RCC 7860 (cell line): Measurements from ENCODE around the gene PIKFYVE.
"Not testable (repeated sequence)": the region's sequence is repeated elsewhere in the genome, so short reads cannot be mapped to it uniquely, and the experiment has no call there.

Source experiments
- DNase-seq: peaks from one replicate; pipeline ENCODE4 v3.0.0-alpha.2; 2015; ENCODE audit warnings: low spot score
- FAIRE-seq: peaks from 2 replicates; lab custom pipeline; 2012; peaks lifted over from hg19 to GRCh38; lab: Jason Lieb, UNC

The PIKFYVE gene

GRCh38 chr2:208300847-208301618, 35.0 kb downstream of the PIKFYVE start:
- DNase-seq (no peak), FAIRE-seq (no peak)

DNA sequence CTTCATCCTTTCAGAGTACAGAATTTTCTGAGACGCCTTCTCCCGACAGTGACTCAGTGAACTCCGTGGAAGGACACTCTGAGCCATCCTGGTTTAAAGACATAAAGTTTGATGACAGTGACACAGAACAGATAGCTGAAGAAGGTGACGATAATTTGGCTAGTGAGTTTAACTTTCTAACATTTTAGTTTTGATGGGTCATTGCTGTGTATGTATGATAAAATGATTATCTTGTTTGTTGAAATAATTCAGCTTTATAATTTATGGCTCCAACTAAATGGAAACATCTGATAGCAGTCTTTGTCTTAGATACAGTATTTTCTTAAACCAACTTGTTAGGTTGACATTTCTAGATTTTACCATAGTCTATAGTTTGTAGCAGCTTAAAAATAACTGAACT, 38.1 kb downstream of the PIKFYVE start:
- DNase-seq (no peak), FAIRE-seq (no peak)

DNA sequence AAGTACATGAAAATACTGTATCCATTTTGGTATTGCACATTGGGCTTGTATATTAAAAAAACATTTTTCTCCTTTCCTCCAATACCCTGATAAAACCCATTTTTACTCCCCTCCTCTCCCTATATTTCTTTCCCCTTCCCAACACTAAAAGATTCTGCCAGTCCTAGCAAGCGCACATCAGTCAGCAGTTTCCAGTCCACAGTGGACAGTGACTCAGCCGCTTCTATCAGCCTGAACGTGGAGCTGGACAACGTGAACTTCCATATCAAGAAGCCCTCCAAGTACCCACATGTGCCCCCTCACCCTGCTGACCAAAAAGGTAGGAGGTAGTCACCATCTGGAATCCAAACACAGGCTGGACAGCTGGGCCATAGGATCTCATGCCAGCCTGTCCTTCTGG, 38.6 kb downstream of the PIKFYVE start:
- FAIRE-seq (no peak), DNase-seq (no peak)

- no peak for DNase-seq
- no peak for FAIRE-seq
Observed at GRCh38 chr2:208306291-208306690, 40.2 kb downstream of the PIKFYVE start.

DNA sequence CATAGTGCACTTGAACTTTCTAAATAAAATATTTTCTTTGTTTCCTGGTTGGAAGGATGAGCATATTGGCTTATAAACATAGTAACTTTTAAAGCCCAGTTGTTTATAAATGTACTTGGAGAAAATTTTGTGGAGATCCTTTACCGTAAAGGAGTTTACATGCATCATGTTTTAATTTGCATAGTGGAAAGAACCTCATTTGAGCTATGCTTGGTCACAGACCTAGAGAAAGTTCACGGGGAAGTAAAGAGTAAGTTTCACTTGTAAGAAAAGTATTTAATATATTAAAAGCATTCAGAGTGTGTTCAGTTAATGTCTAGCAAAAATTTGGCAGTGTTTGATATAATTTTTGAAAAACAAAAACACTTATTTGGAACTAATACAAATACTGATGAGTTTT, 45.3 kb downstream of the PIKFYVE start:
- FAIRE-seq: no peak
- no peak for DNase-seq

- DNase-seq: no peak
- FAIRE-seq: no peak
Observed at GRCh38 chr2:208311954-208312353, 45.9 kb downstream of the PIKFYVE start.

DNA sequence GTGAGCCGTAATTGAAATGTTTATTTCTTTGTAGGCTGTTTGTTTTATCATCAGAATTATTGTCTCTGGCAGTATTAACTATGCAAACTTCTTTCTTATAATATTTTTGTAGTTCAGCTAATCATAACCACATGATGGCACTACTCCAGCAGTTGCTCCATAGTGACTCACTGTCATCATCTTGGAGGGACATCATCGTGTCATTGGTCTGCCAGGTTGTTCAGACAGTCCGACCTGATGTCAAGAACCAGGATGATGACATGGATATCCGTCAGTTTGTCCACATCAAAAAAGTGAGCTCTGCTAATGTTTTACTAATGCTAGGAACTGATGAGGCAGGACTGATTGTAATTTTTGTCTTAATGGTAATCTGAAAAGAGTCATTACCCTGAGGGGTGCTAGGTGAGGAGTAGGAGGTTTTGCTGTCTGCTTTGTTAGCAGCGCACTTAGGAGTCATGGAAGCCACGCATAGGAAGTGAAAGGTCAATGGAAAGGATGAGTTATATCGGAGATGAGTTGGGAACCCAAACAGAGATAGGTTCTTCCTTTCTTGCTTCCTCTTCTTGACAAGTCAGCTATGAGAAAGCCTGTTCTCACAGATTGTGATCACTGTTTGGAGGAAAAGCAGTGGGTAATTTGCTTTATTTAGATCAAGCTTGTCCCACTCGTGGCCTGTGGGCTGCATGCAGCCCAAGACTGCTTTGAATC, 49.2 kb downstream of the PIKFYVE start:
- FAIRE-seq (no peak), DNase-seq (no peak)

DNA sequence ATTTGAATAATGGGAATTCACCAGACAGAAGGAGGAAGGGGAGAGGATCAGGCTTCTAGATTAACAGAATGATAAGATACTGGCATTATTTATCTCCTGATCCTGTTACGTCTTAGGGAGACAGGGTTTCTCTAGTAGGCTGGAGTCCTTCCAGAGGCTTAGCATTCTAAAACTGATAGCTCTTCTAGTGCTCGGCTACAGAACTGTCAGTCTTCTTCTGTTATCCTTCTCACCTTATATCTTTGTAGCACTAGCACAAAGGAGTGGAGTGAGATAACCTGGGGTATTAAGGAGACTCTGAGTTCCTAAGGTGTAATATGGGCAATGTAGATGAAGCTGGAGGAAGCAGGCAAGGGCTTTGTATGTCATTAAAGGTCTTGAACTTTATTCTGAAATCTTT, 52.1 kb downstream of the PIKFYVE start:
- FAIRE-seq: no peak
- DNase-seq: no peak

- FAIRE-seq (no peak), DNase-seq (no peak)
Observed at GRCh38 chr2:208319391-208319790, 53.3 kb downstream of the PIKFYVE start.

DNA sequence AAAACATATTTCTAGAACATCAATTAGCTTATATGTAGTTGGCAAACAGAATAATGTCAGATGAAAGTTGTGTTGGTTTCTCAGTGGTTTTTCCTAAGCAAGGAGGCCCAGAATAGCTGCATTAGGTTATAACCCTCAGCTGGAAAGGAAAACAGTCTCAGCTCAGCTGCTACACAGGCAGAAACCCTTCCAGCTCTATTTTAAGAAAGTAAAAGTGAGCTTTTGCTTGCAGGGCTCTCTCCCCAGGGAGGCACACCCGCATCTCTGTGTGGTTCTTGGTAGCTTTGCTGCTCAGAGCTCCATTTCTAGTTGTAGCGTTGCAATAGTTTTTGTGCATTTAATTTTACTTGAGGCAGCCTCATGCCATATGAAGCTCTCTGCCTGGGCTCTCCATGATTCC, 54.6 kb downstream of the PIKFYVE start:
- no peak for DNase-seq
- FAIRE-seq: no peak

DNA sequence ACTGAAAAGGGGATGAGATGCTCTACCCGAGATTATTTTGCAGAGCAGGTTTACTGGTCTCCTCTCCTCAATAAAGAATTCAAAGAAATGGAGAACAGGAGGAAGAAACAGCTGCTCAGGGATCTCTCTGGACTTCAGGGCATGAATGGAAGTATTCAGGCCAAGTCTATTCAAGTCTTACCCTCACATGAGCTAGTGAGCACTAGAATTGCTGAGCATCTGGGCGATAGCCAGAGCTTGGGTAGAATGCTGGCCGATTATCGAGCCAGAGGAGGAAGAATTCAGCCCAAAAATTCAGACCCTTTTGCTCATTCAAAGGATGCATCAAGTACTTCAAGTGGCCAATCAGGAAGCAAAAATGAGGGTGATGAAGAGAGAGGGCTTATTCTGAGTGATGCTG, 60.0 kb downstream of the PIKFYVE start:
- no peak for FAIRE-seq

GRCh38 chr2:208329485-208329884, 63.4 kb downstream of the PIKFYVE start:
- FAIRE-seq: no peak
- DNase-seq: no peak

More for the DNA sequence above, 60.0 kb downstream of the PIKFYVE start:
- DNase-seq: no peak

- FAIRE-seq (no peak), DNase-seq (no peak)
Observed at GRCh38 chr2:208334230-208334629, 68.2 kb downstream of the PIKFYVE start.

DNA sequence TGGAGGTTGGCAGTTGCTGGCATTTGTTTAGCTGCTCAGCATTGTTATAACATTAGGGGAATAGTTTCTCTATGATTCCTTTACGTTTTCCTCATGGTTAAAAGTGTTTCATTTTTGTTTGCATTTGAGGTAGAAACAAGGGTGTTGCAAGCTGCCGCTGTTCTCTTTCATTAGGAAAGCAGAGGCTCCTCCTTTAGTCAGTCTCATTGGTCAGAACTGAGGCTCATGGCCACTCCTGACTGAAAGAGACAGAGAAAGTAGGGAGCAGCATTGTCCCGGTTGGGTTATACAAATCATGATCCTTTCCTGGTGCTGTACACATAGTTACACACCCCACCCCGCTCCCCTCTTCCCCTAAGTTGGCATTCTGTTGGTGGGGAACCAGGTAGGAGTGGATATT, 80.7 kb downstream of the PIKFYVE start:
- DNase-seq (no peak), FAIRE-seq (no peak)

- FAIRE-seq (no peak), DNase-seq (no peak)
Observed at GRCh38 chr2:208350610-208351009, 84.6 kb downstream of the PIKFYVE start.

DNA sequence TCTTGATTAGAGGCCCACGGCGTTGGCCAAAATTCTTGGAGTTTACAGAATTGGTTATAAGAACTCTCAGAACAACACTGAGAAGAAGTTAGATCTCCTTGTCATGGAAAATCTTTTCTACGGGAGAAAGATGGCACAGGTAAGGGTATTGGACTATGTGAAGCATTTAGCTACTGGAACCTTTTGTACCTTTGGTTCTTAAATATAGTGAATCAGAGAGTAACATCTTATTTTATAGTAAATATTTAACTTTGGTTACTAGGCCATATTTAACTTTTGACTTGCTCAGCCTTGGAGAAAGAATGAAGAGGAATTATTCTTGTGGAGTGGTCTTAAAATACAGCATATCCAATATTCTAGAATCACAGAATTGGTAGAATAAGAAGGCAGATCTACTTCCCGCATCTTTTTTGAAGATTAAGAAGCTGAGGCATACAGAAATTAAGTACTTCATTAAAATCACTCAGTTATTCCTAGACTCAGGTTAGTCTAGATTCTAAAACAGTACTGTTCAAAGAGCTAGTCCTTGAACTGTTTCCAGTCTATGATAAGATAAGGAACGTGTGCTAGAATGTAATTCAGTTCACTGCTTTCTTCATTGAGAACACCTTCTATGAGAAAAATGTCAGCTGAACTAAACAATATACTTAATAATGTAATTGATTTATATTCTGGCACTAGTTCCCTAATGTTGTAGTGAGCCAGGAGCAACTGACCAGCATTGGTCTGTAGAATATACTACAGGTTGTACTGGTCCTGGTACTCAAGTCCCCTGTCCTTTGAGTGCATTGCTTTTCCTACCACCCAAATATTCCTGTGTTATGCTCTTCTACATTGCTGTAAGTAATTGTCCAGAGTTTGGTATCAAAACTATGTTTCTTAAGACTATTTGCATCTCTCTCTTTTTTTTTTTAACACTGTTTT, 86.9 kb downstream of the PIKFYVE start:
- no peak for DNase-seq
- FAIRE-seq: no peak

- FAIRE-seq (no peak), DNase-seq (no peak)
Observed at GRCh38 chr2:208354964-208355381, 88.9 kb downstream of the PIKFYVE start.

- not testable (repeated sequence) for DNase-seq
- FAIRE-seq: peak; percentile 23
Observed at GRCh38 chr2:208356420-208356819, 90.4 kb downstream of the PIKFYVE start.

DNA sequence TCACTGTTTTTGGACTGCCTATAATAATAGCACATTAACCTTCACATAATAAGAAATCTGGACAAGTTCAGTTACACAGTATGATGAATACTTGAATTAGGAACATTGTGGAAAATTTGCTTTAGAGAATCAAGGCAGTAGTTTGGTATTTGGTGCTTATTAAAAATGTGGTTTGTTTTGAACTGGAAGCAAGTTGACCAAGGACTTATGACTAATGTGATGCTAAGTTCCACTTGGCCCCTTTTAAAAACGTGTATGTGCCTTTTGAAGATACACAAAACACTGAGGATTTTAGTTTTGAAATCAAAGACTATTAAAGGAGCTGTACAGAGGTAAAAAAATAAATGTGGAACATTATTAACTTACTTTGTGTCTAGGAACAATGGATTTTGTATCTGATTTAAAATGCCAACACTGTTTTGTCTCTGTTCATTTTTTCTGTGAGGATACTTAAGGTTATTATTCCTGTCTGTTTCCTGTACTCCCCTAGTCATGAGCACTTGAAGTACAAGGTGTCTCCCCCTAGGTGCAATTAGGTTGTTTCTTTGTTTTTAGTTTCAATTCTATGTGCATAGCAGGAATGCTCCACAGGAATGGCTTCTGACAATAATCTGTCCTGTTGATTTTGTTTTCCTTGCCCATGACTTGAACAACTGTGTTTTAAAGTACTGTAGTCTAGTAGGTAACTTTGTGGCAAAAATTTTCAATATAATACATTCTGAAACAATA, 91.0 kb downstream of the PIKFYVE start:
- DNase-seq: no peak
- no peak for FAIRE-seq

- DNase-seq: no peak
- FAIRE-seq: no peak
Observed at GRCh38 chr2:208358758-208359631, 92.9 kb downstream of the PIKFYVE start.
